ENCODE data around the gene SETD3. TPM values are rescaled to one million over a fixed set of nuclear protein-coding genes. Genes with fewer than 3 reads are reported as not detected.

SETD3 gene
- total RNA-seq, 1 donor from 2014 or later = 44.3 TPM

DNA sequence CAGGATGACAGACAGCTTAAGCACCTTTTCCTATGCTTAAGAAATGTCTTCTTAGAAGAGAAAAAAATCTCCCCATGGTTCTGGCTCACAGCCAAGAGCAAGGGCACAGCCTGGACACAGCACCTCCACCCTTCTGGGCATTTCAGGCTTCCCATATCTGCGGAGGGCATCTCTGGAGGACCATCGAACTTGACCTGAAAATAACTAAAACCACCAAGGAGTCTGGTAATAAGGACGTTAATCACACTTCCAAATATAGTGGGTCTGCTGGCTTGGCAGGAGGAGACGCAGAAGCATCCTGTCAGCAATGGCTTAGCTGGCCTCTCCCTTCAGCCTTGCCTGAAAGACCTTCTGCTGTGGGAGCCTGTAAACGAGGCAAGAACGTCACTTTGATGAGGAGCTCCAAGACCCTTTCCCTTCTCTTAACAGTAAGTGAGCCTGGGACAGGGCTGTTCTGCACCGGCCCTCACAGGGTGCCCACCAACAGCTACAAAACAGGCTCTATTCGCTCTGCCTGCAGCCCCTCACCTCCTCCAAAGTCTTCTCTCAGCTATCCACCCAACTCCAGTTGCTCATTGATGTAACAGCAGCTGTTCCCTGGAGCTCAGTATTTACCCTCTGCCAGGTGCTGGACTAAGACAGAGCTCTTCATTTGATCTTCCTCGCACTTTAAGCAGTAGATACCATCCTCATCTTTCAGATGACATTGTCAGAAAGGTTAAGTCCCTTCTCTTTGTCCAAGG, 13.2 kb downstream of the SETD3 start:
- TF ChIP-seq, protein P1, sequence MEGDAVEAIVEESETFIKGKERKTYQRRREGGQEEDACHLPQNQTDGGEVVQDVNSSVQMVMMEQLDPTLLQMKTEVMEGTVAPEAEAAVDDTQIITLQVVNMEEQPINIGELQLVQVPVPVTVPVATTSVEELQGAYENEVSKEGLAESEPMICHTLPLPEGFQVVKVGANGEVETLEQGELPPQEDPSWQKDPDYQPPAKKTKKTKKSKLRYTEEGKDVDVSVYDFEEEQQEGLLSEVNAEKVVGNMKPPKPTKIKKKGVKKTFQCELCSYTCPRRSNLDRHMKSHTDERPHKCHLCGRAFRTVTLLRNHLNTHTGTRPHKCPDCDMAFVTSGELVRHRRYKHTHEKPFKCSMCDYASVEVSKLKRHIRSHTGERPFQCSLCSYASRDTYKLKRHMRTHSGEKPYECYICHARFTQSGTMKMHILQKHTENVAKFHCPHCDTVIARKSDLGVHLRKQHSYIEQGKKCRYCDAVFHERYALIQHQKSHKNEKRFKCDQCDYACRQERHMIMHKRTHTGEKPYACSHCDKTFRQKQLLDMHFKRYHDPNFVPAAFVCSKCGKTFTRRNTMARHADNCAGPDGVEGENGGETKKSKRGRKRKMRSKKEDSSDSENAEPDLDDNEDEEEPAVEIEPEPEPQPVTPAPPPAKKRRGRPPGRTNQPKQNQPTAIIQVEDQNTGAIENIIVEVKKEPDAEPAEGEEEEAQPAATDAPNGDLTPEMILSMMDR (conservative IDR thresholded peaks at IDR 0.05; ENCODE audit: low read depth, low read length) = no peak
- H3K4me3 ChIP-seq (ENCODE audit: low read depth, low read length) = no peak overlapping the region
- DNase-seq (ENCODE audit: low read depth) = no peak

DNA sequence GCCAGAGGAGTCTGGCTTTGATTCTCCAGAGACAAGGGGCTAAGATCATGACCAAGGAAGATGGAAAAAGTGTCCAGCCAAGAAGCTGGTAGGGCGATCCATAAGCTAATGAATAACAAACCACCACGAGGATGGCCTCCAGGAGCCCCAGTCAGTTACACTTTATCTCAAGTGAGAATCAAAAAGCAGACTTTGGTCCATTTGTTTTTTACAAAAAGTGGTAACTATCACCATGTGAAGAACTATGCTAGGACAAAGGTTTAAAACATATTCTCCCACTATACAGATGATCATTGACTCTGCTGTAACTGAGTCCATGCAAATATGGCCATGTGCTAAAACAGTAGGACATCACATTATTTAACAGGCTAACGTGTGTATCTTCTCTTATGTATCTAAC, 13.9 kb downstream of the SETD3 start:
- no peak overlapping the region for H3K4me3 ChIP-seq (ENCODE audit: low read depth, low read length)
- TF ChIP-seq, protein P1 (conservative IDR thresholded peaks at IDR 0.05; ENCODE audit: low read depth, low read length) = no peak
- DNase-seq (ENCODE audit: low read depth) = no peak

DNA sequence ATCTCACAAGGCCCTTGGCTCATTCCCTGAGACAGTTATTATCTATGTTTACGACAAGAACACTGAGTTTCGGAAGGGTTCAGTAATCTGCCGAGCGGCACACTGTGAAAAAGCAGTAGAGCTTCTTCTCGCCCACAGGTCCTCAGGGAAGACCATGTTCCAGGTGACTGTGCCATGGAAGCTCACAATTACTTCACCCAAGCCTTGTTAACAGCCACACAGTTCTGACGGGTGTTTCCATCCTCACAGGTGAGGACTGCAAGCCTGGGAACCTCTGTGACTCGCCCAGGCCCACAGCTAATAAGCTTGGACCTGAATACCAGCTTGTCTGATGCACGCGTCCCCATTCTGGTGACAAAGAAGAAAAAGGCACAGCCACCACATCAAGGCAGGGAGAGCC, 15.4 kb downstream of the SETD3 start:
- TF ChIP-seq, protein P1 (conservative IDR thresholded peaks at IDR 0.05; ENCODE audit: low read depth, low read length) = no peak
- no peak for DNase-seq (ENCODE audit: low read depth)
- H3K4me3 ChIP-seq (ENCODE audit: low read depth, low read length) = no peak overlapping the region

DNA sequence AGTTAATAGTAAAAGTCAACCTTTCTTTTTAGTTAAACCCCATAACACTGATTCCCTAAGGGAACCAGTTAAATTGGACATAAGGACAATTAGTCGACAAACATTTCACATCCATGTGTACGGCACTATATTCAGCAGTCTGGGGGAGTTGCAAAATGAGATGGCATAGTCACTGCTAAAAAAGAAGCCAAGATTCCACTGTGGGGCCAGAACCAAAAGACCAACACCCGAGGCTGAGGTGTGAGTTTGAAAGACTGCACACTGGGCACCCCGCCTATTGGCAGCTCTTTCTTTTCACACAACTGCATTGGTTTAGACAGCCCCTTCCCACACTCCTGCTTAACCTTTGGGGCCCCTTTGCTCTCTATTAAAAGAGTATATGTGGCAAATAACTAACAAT, 16.7 kb downstream of the SETD3 start:
- no peak for DNase-seq (ENCODE audit: low read depth)
- no peak overlapping the region for H3K4me3 ChIP-seq (ENCODE audit: low read depth, low read length)
- TF ChIP-seq, protein P1 (conservative IDR thresholded peaks at IDR 0.05; ENCODE audit: low read depth, low read length) = no peak

DNA sequence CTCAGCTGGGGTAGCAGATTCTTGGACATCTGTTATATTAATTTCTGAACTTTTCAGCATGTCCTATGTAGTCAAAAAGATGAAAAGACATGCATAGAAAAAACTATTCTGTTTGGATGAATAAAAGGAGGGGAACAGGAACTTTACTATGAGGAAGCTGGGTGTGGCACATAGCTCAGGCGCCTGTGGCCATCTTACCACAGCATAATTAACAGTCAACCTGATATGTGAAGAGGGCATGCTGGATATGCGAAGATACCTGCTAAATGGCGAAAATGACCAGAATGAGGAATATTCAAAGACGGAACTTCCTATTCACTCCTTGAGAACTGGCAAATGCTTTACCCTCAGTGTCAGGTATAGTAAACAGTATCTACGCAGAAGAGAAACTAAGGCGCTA, 18.4 kb downstream of the SETD3 start:
- TF ChIP-seq, protein P1 (conservative IDR thresholded peaks at IDR 0.05; ENCODE audit: low read depth, low read length) = no peak
- DNase-seq (ENCODE audit: low read depth) = no peak
- H3K4me3 ChIP-seq (ENCODE audit: low read depth, low read length) = no peak overlapping the region

DNA sequence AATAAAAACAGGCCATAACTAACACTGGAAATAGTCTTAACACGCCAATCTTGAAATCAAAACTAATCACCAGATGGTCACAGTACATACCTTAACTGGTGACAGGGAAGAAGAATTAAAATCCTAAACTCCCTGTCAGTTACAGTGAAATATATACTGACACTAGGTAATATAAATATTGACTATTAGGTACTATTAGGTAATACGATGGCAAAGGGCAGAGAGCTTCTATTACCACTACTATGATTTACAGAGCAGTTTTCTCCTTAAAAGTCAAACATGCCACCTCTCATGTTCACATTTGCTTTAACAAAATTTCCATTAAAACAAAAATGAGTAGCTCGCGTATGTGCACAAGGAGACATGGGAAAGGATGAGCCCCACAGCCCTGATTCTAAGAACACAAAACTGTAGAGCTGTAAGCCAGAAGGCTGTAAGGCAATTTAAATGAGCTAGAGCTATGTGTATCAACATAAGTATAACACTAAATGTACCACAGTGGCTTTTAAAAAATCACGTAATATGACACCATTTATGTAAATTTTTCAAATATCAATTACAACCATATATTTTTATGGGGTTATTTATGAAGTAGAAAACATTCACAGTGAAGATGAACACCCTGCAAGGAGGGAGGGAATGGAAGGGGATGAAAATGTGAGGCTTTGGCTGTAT, 19.1 kb downstream of the SETD3 start:
- DNase-seq (ENCODE audit: low read depth) = no peak
- TF ChIP-seq, protein P1 (conservative IDR thresholded peaks at IDR 0.05; ENCODE audit: low read depth, low read length) = no peak
- no peak overlapping the region for H3K4me3 ChIP-seq (ENCODE audit: low read depth, low read length)

Data from epithelial cell of proximal tubule (primary cell).